Activated naive CD8-positive, alpha-beta T cell treated with anti-CD3 and anti-CD28 coated beads, Interleukin-2, amount 50 U/mL, for 24 hours (primary cell): ENCODE measurements around the gene ZNF106.

Experiments used
- ATAC-seq: fragments of 150-1000 bp; cut with Tn5 transposase; one replicate; pipeline ENCODE4 v1.10.0; 2021
- DNase-seq: peaks from one replicate; pipeline ENCODE4 v3.0.0; 2021
- H3K27ac Mint-ChIP-seq: one replicate; pipeline ENCODE4 v1.8.0; 2021; ENCODE audit warnings: mild to moderate bottlenecking, mixed read lengths
- H3K27me3 Mint-ChIP-seq: one replicate; pipeline ENCODE4 v1.8.0; 2021; ENCODE audit warnings: mixed read lengths
- H3K36me3 Mint-ChIP-seq: one replicate; pipeline ENCODE4 v1.8.0; 2021; ENCODE audit warnings: low read depth, mixed read lengths
- H3K4me1 Mint-ChIP-seq: one replicate; pipeline ENCODE4 v1.8.0; 2021; ENCODE audit warnings: mixed read lengths
- H3K4me3 Mint-ChIP-seq: one replicate; pipeline ENCODE4 v1.8.0; 2021; ENCODE audit warnings: mild to moderate bottlenecking, moderate library complexity, mixed read lengths
- H3K9me3 Mint-ChIP-seq: one replicate; pipeline ENCODE4 v1.8.0; 2021; ENCODE audit warnings: mixed read lengths

Gene ZNF106

GRCh38 chr15:42495361-42496212, 4.6 kb upstream of the ZNF106 start, which contains the start of gene SNAP23:
TSS of gene SNAP23 (plus strand) at chr15:42495634. CDS start at chr15:42511847, 16,213 bp downstream.
- no peaks in the 10 kb centered on the region for H3K27me3 Mint-ChIP-seq
- peak within 1 kb of the TSS; percentile 97 for H3K4me3 Mint-ChIP-seq
- H3K27ac Mint-ChIP-seq, result peak within 1 kb of the TSS; percentile 91
- H3K36me3 Mint-ChIP-seq, result peaks cover 5% of the 10 kb centered on the region
- ATAC-seq (peak; percentile 96), DNase-seq (peak; percentile 86)
- no peaks in the 10 kb centered on the region for H3K9me3 Mint-ChIP-seq
- H3K4me1 Mint-ChIP-seq, result peaks cover 71% of the 10 kb centered on the region

- DNase-seq (peak; percentile 36), ATAC-seq (no peak)
- Mint-ChIP-seq H3K4me1 (peaks cover 68% of the 10 kb centered on the region), H3K4me3 (peak overlapping the region; percentile 97), H3K9me3 (no peaks in the 10 kb centered on the region), H3K27ac (peak overlapping the region; percentile 91), H3K27me3 (no peaks in the 10 kb centered on the region), H3K36me3 (peaks cover 5% of the 10 kb centered on the region)
Observed at GRCh38 chr15:42494998-42495360, 4.0 kb upstream of the ZNF106 start.

- DNase-seq (no peak), ATAC-seq (no peak)
- H3K4me3 Mint-ChIP-seq, result no peak overlapping the region
- peak overlapping the region; percentile 7 for H3K27ac Mint-ChIP-seq
- peaks cover 5% of the 10 kb centered on the region for H3K36me3 Mint-ChIP-seq
- H3K4me1 Mint-ChIP-seq, result peaks cover 66% of the 10 kb centered on the region
- no peaks in the 10 kb centered on the region for H3K27me3 Mint-ChIP-seq
- no peaks in the 10 kb centered on the region for H3K9me3 Mint-ChIP-seq
Observed at GRCh38 chr15:42493679-42494078, 2.7 kb upstream of the ZNF106 start.

GRCh38 chr15:42491539-42492225, 741 bp upstream of the ZNF106 start:
- H3K27me3 Mint-ChIP-seq, result no peaks in the 10 kb centered on the region
- no peaks in the 10 kb centered on the region for H3K9me3 Mint-ChIP-seq
- ATAC-seq (no peak), DNase-seq (no peak)
- H3K27ac Mint-ChIP-seq, result peak overlapping the region; percentile 97
- peaks cover 59% of the 10 kb centered on the region for H3K4me1 Mint-ChIP-seq
- peaks cover 8% of the 10 kb centered on the region for H3K36me3 Mint-ChIP-seq
- peak overlapping the region; percentile 88 for H3K4me3 Mint-ChIP-seq

GRCh38 chr15:42490291-42490670, 660 bp downstream of the ZNF106 start:
- ATAC-seq (no peak), DNase-seq (no peak)
- Mint-ChIP-seq H3K27ac (peak overlapping the region; percentile 97), H3K4me1 (peaks cover 48% of the 10 kb centered on the region), H3K27me3 (no peaks in the 10 kb centered on the region), H3K4me3 (peak overlapping the region; percentile 88), H3K36me3 (peaks cover 8% of the 10 kb centered on the region), H3K9me3 (no peaks in the 10 kb centered on the region)

- DNase-seq (no peak), ATAC-seq (peak; percentile 20)
- H3K4me1 Mint-ChIP-seq, result peaks cover 23% of the 10 kb centered on the region
- no peak overlapping the region for H3K27ac Mint-ChIP-seq
- H3K4me3 Mint-ChIP-seq, result no peak overlapping the region
- no peaks in the 10 kb centered on the region for H3K27me3 Mint-ChIP-seq
- no peaks in the 10 kb centered on the region for H3K9me3 Mint-ChIP-seq
- H3K36me3 Mint-ChIP-seq, result peaks cover 17% of the 10 kb centered on the region
Observed at GRCh38 chr15:42483677-42484076, 7.3 kb downstream of the ZNF106 start.

- ATAC-seq, result no peak
- H3K4me3 Mint-ChIP-seq, result no peak overlapping the region
- H3K4me1 Mint-ChIP-seq, result peaks cover 18% of the 10 kb centered on the region
- H3K27me3 Mint-ChIP-seq, result no peaks in the 10 kb centered on the region
- H3K27ac Mint-ChIP-seq, result peak overlapping the region; percentile 16
- no peak for DNase-seq
- no peaks in the 10 kb centered on the region for H3K9me3 Mint-ChIP-seq
- peaks cover 17% of the 10 kb centered on the region for H3K36me3 Mint-ChIP-seq
Observed at GRCh38 chr15:42482701-42483100, 8.2 kb downstream of the ZNF106 start.

- H3K27ac Mint-ChIP-seq, result no peak overlapping the region
Observed at GRCh38 chr15:42474827-42475226, 16.1 kb downstream of the ZNF106 start.

GRCh38 chr15:42471002-42471401, 19.9 kb downstream of the ZNF106 start:
- H3K4me3 Mint-ChIP-seq, result no peak overlapping the region
- H3K27ac Mint-ChIP-seq, result no peak overlapping the region

More at GRCh38 chr15:42474827-42475226, 16.1 kb downstream of the ZNF106 start:
- H3K9me3 Mint-ChIP-seq, result no peaks in the 10 kb centered on the region
- H3K4me1 Mint-ChIP-seq, result peaks cover 3% of the 10 kb centered on the region
- ATAC-seq, result no peak
- peaks cover 6% of the 10 kb centered on the region for H3K36me3 Mint-ChIP-seq
- DNase-seq, result no peak
- no peaks in the 10 kb centered on the region for H3K27me3 Mint-ChIP-seq
- H3K4me3 Mint-ChIP-seq, result no peak overlapping the region

GRCh38 chr15:42465520-42466259, 25.3 kb downstream of the ZNF106 start:
- no peak overlapping the region for H3K27ac Mint-ChIP-seq
- no peak overlapping the region for H3K4me3 Mint-ChIP-seq
- no peak for ATAC-seq
- H3K4me1 Mint-ChIP-seq, result peaks cover 4% of the 10 kb centered on the region
- H3K36me3 Mint-ChIP-seq, result peaks cover 20% of the 10 kb centered on the region
- H3K9me3 Mint-ChIP-seq, result no peaks in the 10 kb centered on the region
- H3K27me3 Mint-ChIP-seq, result no peaks in the 10 kb centered on the region
- no peak for DNase-seq

More at GRCh38 chr15:42471002-42471401, 19.9 kb downstream of the ZNF106 start:
- no peak for ATAC-seq
- no peaks in the 10 kb centered on the region for H3K4me1 Mint-ChIP-seq
- H3K27me3 Mint-ChIP-seq, result no peaks in the 10 kb centered on the region
- no peak for DNase-seq
- peaks cover 13% of the 10 kb centered on the region for H3K36me3 Mint-ChIP-seq
- no peaks in the 10 kb centered on the region for H3K9me3 Mint-ChIP-seq

- peaks cover 16% of the 10 kb centered on the region for H3K36me3 Mint-ChIP-seq
- ATAC-seq, result no peak
Observed at GRCh38 chr15:42461261-42461660, 29.7 kb downstream of the ZNF106 start.

GRCh38 chr15:42457445-42458442, 33.2 kb downstream of the ZNF106 start:
- H3K27me3 Mint-ChIP-seq, result no peaks in the 10 kb centered on the region
- no peaks in the 10 kb centered on the region for H3K9me3 Mint-ChIP-seq
- ATAC-seq (no peak), DNase-seq (no peak)
- peak overlapping the region; percentile 10 for H3K27ac Mint-ChIP-seq
- no peak overlapping the region for H3K4me3 Mint-ChIP-seq
- H3K36me3 Mint-ChIP-seq, result peaks cover 5% of the 10 kb centered on the region
- H3K4me1 Mint-ChIP-seq, result peaks cover 8% of the 10 kb centered on the region

More at GRCh38 chr15:42461261-42461660, 29.7 kb downstream of the ZNF106 start:
- peaks cover 11% of the 10 kb centered on the region for H3K4me1 Mint-ChIP-seq
- DNase-seq, result no peak
- H3K27ac Mint-ChIP-seq, result no peak overlapping the region
- H3K4me3 Mint-ChIP-seq, result no peak overlapping the region
- H3K27me3 Mint-ChIP-seq, result no peaks in the 10 kb centered on the region
- H3K9me3 Mint-ChIP-seq, result no peaks in the 10 kb centered on the region

- Mint-ChIP-seq H3K27ac (no peak overlapping the region), H3K4me1 (peaks cover 8% of the 10 kb centered on the region), H3K4me3 (no peak overlapping the region), H3K27me3 (no peaks in the 10 kb centered on the region), H3K36me3 (peaks cover 5% of the 10 kb centered on the region), H3K9me3 (no peaks in the 10 kb centered on the region)
- ATAC-seq, result no peak
- no peak for DNase-seq
Observed at GRCh38 chr15:42456971-42457370, 34.0 kb downstream of the ZNF106 start.
